HG03045 (cell line): ENCODE data around the gene TGFB1.
A peak's percentile ranks its signal among the peaks of the same experiment; 100 is the strongest.
"Not testable (repeated sequence)": the region's sequence is repeated elsewhere in the genome, so short reads cannot be mapped to it uniquely, and the experiment has no call there.

Source experiments
- ATAC-seq: cut with Tn5 transposase; IDR thresholded peaks from one replicate; pipeline ENCODE4 v1.9.1; 2021; ENCODE audit warnings: mild to moderate bottlenecking, moderate library complexity; ENCODE audit not compliant: unreplicated experiment

TGFB1 gene

GRCh38 chr19:41346916-41347315 is 6.8 kb downstream of the TGFB1 start:
- not testable (repeated sequence) for ATAC-seq

GRCh38 chr19:41344162-41344561 is 9.6 kb downstream of the TGFB1 start:
- ATAC-seq: no peak

- no peak for ATAC-seq
Measured at GRCh38 chr19:41341669-41342490, 11.8 kb downstream of the TGFB1 start.

GRCh38 chr19:41339936-41340335 is 13.8 kb downstream of the TGFB1 start:
- ATAC-seq: no peak

GRCh38 chr19:41335467-41335866 is 18.3 kb downstream of the TGFB1 start:
- ATAC-seq: no peak

GRCh38 chr19:41334793-41335192 is 18.9 kb downstream of the TGFB1 start:
- ATAC-seq: no peak

- no peak for ATAC-seq
Measured at GRCh38 chr19:41332468-41332867, 21.3 kb downstream of the TGFB1 start.

- ATAC-seq: no peak
Measured at GRCh38 chr19:41332000-41332399, 21.7 kb downstream of the TGFB1 start.

GRCh38 chr19:41330946-41331678 is 22.6 kb downstream of the TGFB1 start:
- ATAC-seq: no peak

GRCh38 chr19:41330481-41330880 is 23.2 kb downstream of the TGFB1 start:
- no peak for ATAC-seq

GRCh38 chr19:41328842-41329225 is 24.9 kb downstream of the TGFB1 start:
- no peak for ATAC-seq

- no peak for ATAC-seq
Measured at GRCh38 chr19:41328157-41328841, 25.4 kb downstream of the TGFB1 start.

GRCh38 chr19:41327576-41328156 is 26.1 kb downstream of the TGFB1 start:
- peak; percentile 62 for ATAC-seq

- peak; percentile 2 for ATAC-seq
Measured at GRCh38 chr19:41327076-41327575, 26.6 kb downstream of the TGFB1 start.

- ATAC-seq: no peak
Measured at GRCh38 chr19:41325947-41326706, 27.6 kb downstream of the TGFB1 start.

GRCh38 chr19:41325640-41325946 is 28.1 kb downstream of the TGFB1 start:
- no peak for ATAC-seq

- ATAC-seq: no peak
Measured at GRCh38 chr19:41324921-41325639, 28.6 kb downstream of the TGFB1 start.

- ATAC-seq: no peak
Measured at GRCh38 chr19:41324231-41324702, 29.5 kb downstream of the TGFB1 start.

- ATAC-seq: no peak
Measured at GRCh38 chr19:41323430-41324125, 30.1 kb downstream of the TGFB1 start.
